HG03135 (cell line): ENCODE measurements around the gene AZU1.
"Not testable (repeated sequence)": the region's sequence is repeated elsewhere in the genome, so short reads cannot be mapped to it uniquely, and the experiment has no call there.

ENCODE experiments used
- ATAC-seq: cut with Tn5 transposase; IDR thresholded peaks from one replicate; pipeline ENCODE4 v1.9.1; 2021; ENCODE audit warnings: mild to moderate bottlenecking, moderate library complexity; ENCODE audit not compliant: unreplicated experiment

Gene AZU1

DNA sequence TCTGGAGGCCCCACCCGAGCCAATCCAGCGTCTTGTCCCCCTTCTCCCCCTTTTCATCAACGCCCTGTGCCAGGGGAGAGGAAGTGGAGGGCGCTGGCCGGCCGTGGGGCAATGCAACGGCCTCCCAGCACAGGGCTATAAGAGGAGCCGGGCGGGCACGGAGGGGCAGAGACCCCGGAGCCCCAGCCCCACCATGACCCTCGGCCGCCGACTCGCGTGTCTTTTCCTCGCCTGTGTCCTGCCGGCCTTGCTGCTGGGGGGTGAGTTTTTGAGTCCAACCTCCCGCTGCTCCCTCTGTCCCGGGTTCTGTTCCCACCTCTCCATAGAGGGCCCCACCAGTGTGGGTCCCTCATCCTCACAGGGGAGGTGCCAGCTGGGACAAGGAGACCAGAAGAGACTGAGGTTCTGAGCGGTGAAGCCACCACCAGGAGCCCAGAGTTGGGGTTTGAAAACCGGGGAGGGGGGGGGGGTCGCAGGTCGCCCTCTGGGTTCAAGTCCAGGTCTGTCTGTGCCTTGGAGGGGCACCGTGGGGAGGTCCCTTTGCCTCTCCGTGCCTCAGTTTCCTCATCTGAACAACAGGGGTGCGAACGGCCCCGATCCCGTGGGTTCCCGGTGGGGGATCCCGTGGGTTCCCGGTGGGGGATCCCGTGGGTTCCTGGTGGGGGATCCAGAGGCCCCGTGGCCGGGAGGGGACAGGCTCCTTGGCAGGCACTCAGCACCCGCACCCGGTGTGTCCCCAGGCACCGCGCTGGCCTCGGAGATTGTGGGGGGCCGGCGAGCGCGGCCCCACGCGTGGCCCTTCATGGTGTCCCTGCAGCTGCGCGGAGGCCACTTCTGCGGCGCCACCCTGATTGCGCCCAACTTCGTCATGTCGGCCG is 24.7 kb downstream of the AZU1 start, which contains the start of gene ELANE:
ELANE (plus strand) TSS at position 168 of the 878 bp plus-strand sequence; CDS start at position 194, 26 bp downstream.
- no peak for ATAC-seq

DNA sequence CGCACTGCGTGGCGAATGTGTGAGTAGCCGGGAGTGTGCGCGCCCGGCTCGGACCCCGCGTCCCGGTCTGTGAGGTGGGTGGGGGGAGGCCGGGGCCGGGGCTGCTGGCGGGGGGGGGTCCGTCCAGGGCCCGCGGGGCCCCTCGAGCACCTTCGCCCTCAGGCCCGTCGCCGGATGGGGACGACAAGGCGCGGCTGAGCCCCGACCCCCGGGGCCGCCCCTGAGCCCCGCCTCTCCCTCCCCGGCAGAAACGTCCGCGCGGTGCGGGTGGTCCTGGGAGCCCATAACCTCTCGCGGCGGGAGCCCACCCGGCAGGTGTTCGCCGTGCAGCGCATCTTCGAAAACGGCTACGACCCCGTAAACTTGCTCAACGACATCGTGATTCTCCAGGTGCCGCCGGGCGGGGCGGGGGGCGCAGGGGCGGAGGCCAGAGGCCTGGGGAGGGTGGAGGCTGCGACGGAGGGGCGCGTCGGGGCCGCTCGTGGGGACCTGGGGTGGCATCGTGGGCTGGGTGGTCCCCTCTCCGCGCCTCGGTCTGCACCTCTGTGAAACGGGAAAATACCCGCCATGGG is 25.5 kb downstream of the AZU1 start:
- ATAC-seq: no peak

DNA sequence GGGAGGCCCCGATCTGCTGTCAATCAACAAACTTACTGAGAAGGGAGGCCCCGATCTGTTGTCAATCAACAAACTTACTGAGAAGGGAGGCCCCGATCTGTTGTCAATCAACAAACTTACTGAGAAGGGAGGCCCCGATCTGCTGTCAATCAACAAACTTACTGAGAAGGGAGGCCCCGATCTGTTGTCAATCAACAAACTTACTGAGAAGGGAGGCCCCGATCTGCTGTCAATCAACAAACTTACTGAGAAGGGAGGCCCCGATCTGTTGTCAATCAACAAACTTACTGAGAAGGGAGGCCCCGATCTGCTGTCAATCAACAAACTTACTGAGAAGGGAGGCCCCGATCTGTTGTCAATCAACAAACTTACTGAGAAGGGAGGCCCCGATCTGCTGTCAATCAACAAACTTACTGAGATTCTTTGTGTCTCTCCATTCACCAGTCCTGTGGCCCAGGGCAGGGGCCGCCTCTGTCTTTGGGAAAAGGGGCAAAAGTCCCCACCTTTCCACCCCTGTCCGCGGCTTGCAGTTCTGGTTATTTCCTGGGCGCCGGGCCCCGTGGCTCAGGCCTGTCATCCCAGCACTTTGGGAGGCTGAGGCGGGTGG is 26.1 kb downstream of the AZU1 start:
- ATAC-seq: not testable (repeated sequence)

DNA sequence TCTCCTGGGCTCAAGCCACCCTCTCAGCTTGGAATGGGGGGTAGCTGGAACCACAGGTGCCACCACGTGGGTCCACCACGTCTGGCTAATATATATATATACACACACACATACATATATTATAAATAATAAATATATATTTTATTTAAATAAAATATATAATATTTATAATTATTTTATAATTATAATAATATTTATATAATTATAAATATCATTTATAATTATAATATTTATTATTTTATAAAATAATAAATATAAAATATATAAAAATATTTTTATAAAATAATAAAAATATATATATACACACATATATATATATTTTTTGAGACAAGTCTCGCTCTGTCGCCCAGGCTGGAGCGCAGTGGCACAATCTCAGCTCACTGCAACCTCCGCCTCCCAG is 26.9 kb downstream of the AZU1 start:
- ATAC-seq: no peak

DNA sequence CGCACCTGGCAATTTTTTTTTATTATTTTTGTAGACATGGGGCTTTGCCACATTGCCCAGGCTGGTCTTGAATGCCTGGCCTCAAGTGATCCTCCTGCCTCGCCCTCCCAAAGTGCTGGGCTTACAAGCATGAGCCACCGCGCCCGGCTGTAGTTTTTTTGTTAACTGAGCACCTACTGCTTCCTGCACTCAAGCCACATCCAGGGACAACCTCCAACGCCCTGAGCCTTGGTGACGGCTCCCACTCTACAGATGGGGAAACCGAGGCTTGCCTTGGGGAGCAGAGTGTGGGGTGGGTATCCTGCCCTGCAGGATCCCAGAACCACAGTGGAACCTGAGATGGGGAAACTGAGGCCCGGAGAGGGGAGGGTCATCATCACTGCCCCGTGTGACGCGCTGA is 27.5 kb downstream of the AZU1 start:
- ATAC-seq: no peak

DNA sequence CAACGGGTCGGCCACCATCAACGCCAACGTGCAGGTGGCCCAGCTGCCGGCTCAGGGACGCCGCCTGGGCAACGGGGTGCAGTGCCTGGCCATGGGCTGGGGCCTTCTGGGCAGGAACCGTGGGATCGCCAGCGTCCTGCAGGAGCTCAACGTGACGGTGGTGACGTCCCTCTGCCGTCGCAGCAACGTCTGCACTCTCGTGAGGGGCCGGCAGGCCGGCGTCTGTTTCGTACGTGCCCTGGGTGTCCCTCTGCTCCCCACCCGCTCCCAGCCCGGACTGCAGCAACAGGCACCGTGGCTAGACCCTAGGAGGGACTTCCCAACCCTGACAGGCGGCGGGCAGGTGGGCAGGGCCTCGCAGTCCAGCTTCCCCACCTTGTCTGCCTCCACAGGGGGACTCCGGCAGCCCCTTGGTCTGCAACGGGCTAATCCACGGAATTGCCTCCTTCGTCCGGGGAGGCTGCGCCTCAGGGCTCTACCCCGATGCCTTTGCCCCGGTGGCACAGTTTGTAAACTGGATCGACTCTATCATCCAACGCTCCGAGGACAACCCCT is 28.0 kb downstream of the AZU1 start:
- no peak for ATAC-seq

DNA sequence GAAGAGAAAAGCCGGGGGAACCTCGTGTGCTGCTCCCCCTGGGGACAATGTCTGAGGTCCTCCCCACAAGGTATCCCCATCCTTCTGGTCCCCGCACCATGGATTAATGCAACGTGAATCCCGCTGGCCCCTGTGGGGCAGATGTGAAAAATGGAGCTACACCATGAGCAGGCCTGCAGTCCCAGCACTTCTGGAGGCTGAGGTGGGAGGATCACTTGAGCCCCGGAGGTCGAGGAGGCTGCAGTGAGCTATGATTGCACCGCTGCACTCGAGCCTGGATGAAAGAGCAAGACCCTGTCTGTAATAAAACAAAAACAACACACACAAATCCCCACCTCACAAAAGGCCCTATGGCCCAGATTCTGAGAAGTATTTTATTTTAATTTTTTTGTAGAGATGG is 30.6 kb downstream of the AZU1 start:
- no peak for ATAC-seq

DNA sequence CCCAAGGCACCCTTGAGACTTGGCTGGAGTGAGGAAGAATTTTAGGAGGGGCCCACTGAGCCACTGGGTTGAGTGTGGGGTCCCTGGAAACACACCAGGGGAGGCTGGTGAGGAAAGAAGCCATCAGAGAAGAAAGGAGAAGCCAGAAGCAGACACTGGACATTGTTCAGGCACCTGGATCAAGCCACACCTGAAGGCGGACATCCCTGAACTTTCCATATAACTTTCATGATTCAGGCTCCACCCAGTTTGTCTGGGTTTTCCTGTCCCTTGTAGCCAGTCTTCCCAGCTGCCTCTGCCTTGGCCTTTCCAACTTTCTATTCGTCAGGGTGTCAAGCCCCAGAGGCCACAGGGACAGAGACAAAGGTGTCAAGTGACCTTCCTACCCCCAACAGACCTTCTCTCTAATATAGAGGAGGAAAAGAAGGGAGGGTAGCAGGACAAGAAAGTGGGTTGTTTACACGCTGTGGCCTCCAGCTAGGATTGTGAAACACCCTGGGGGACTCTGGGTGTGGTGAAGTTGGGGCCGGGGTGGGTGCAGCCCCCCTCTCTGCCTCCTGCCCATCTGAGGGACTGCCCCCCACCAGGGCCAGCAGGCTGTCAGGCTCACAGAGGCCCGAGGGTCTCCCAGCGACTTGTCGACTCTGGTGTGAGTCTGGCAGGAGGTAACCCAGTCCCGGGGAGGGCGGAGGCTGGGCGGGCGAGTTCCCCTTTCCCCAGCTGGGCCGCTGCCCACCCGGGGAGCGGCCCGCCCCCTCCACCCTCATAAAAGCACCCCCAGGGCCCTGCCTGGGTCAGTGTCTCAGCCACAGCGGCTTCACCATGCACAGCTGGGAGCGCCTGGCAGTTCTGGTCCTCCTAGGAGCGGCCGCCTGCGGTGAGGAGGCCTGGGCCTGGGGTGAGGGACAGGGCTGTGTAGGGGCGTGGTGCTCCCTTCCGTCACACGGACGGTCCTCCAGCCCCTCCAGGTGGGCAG is 31.5 kb downstream of the AZU1 start, which contains the start of gene CFD:
CFD (plus strand) TSS at position 797 of the 976 bp plus-strand sequence; CDS start at position 823, 26 bp downstream.
- no peak for ATAC-seq

DNA sequence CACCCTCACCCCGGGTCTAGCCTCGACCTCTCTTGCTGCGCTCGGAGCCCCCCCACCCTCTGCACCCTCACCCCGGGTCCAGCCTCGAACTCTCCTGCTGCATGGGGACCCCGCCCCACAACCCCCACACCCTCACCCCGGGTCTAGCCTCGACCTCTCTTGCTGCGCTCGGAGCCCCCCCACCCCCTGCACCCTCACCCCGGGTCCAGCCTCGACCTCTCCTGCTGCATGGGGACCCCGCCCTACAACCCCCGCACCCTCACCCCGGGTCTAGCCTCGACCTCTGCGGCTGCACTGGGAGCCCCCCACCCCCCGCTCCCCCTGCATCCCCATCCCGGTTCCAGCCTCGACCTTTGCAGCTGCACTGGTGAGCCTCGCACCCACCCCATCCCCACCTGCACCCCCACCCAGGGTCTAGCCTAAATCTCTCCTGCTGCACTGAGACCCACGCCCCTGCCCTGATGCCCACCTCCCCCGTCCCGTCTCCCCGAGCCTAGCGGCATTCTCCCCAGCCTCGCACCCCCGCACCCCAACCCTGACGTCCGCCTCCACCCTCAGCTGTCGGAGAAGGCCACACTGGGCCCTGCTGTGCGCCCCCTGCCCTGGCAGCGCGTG is 33.6 kb downstream of the AZU1 start:
- no peak for ATAC-seq

DNA sequence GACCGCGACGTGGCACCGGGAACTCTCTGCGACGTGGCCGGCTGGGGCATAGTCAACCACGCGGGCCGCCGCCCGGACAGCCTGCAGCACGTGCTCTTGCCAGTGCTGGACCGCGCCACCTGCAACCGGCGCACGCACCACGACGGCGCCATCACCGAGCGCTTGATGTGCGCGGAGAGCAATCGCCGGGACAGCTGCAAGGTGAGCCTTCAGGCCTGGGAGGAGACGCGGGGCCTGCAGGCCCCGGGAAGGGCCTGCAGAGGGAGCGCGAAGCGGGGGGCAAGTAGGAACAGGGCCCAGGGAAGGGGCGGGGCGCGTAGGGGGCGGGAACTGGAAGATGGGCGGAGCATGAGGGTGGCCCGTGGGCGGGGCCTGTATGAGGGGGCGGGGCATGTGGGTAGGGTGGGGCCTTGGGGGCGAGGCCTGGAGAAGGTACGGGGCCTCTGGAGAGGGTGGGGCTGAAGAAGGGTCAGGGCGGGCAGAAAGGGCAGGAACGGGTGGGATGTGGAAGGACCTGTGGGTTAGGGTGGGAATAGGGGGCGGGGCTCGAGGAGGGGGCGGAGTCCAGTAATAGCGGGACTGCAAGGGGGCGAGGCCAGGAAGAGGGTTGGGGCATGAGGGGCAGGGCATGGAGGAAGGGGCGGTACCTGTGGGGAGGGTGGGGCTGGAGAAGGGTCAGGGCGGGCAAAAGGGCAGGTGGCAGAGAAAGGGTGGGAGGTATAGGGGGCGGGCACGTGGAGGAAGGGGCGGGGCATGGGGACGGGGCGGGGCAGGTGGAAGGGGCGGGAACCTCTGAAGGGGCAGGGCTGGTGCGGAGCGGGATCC is 34.3 kb downstream of the AZU1 start:
- no peak for ATAC-seq

DNA sequence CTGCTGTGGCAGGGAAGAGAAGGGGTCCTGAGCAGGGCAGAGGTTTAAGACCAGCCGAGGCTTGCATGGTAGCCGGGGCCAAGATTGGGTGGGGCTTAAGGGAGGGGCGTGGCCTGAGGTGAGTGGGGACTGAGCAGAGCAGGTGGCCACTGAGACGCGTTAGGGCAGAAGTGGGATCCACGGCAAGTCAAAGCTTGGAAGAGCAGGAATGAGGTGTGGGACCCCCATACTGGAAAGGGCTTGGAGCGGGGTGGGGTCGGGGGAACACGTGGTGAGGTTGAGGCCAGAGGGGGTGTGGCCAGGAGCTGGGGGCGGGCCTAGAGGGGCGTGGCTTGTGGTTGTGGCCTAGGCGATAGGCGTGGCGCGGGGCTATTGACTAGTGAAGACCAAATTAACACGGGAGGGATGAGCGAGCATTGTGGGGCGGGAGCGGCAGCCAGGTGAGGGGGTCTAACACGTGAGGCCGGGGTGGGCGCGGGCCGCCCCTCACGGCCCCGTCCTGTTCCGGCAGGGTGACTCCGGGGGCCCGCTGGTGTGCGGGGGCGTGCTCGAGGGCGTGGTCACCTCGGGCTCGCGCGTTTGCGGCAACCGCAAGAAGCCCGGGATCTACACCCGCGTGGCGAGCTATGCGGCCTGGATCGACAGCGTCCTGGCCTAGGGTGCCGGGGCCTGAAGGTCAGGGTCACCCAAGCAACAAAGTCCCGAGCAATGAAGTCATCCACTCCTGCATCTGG is 35.1 kb downstream of the AZU1 start:
- ATAC-seq: no peak

DNA sequence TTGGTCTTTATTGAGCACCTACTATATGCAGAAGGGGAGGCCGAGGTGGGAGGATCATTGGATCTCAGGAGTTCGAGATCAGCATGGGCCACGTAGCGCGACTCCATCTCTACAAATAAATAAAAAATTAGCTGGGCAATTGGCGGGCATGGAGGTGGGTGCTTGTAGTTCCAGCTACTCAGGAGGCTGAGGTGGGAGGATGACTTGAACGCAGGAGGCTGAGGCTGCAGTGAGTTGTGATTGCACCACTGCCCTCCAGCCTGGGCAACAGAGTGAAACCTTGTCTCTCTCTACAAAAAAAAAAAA is 35.6 kb downstream of the AZU1 start:
- no peak for ATAC-seq

DNA sequence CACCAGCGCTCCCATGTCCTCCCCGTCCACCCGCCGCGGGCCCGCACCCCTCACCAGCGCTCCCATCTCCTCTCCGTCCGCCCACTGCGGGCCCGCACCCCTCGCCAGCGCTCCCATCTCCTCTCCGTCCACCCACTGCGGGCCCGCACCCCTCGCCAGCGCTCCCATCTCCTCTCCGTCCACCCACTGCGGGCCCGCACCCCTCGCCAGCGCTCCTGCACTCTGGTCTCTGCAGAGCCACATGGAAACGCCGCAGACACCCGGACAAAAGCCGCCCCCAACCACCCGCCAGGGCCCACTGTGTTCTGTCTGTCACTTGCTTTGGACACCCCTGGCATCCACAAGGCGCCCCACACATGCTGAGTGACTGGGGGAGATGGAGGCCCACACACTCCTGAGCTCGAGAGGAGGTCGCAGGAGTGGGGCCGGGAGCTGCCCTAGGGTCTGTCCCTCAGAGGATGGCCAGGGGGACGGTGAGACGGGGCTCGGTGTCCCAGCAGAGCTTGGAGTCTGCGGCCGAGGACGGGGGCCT is 39.2 kb downstream of the AZU1 start:
- no peak for ATAC-seq

DNA sequence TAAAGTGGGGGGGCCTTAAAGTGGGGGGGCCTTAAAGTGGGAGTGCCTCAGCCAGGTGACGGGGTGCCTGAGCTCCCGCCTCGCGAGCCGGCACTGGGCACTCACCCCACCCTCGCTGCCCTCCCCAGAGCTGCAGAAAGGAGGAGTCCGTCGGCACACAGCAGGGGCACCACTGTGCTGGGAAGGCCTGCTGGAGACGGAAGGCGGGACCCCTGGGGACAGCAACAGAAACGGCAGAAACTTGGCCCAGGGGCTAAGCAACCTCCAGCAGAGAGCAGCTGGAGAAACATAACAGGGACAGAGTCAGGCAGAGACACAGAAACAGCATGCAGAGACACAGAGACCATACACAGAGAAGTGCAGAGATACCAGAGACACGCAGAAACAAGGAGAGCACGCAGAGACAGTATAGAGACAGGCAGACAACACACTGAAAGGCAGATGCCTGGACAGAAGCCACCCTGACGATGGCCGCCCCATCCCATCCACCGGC is 39.7 kb downstream of the AZU1 start:
- no peak for ATAC-seq

DNA sequence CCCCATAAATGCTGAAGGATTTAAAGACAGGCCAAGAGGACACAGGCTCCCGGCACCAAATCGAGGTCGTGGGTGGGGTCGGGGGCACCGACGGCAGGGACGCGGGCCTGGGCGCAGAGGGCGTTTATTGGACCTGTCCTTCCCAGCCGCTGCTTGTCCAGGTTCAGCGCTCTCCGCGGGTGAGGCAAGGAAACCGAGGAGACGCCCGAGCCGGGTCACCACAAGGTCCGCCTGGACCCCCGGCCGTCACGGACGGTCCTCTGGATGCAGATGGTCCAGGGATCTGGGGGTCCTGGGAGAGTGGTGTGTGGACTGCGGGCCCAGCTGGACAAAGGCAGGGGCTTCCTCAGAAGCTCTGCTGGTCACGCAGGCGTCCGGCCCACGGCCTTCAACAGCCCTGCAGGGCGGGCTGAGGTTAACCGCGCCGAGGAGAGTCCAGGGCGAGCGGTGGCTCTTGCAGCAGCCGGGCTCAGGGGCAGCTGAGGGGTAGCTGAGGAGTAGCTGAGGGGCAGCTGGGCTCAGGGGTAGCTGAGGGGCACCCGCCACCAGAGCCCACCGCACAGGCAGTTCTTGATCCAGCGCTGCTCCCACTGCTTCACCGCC is 40.3 kb downstream of the AZU1 start:
- ATAC-seq: no peak

DNA sequence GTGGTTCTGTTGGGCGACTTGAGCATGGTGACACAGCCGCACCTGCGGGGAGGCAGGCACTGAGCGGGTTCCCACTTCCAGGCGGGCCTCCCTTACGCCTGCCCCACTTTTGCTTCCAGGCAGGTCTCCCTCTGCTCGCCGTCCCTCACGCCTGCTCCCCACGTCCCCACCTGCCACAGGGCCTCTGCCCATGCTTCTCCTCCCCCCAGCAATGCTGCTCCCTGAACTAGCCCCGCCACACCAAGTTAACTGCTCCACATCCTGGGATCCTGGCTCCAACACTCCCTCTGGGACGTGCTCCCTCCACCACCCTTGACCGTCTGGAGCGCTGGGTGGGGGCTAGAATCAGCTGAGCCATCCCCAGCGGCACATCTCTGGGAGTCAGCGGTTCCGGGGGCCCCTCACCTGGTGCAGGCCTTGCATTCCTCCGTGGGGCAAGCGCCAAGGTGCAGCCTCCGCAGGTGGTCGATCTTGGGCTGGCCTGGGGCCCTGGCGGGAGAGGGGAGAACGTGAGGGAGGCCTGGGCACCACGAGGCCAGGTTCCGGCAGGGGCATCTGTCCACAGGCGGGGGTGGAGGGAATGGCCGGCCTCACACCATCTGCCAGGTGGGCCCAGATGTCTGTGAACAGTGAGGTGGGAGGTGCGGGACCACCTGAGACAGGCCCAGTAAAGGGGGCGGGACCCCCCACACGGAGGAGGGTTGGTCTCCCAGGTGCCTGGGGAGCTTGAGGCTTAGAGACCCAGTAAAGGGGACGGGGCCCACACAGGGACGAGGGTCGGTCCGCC is 41.0 kb downstream of the AZU1 start:
- ATAC-seq: no peak
